HG02884 (cell line): ENCODE measurements around the gene TRAPPC2.
"Not testable (repeated sequence)": the region's sequence is repeated elsewhere in the genome, so short reads cannot be mapped to it uniquely, and the experiment has no call there.

Source experiments
- ATAC-seq: cut with Tn5 transposase; IDR thresholded peaks from one replicate; pipeline ENCODE4 v1.9.1; 2021; ENCODE audit warnings: mild to moderate bottlenecking, moderate library complexity; ENCODE audit not compliant: unreplicated experiment

The TRAPPC2 gene

GRCh38 chrX:13748486-13748885 lies 14.1 kb upstream of the TRAPPC2 start:
- no peak for ATAC-seq

DNA sequence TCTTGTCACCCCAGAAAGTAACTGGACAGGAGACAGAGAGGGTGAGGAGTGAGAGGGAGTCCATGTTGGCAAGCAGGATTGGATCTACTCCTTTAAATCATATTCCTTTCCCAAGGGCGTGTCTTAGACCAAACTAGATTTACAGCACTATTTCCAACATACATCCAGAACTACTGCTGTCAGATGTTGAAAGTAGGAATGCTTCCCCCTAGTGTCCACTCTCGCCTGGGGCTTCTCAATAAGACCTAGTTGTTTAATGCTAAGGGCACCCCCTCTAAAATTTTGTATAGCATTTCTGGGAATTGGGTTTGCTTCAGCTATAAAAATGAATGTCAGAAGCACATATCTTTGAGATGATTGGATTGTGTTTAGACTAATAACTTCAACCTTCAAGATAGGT lies 13.4 kb upstream of the TRAPPC2 start:
- ATAC-seq = no peak

DNA sequence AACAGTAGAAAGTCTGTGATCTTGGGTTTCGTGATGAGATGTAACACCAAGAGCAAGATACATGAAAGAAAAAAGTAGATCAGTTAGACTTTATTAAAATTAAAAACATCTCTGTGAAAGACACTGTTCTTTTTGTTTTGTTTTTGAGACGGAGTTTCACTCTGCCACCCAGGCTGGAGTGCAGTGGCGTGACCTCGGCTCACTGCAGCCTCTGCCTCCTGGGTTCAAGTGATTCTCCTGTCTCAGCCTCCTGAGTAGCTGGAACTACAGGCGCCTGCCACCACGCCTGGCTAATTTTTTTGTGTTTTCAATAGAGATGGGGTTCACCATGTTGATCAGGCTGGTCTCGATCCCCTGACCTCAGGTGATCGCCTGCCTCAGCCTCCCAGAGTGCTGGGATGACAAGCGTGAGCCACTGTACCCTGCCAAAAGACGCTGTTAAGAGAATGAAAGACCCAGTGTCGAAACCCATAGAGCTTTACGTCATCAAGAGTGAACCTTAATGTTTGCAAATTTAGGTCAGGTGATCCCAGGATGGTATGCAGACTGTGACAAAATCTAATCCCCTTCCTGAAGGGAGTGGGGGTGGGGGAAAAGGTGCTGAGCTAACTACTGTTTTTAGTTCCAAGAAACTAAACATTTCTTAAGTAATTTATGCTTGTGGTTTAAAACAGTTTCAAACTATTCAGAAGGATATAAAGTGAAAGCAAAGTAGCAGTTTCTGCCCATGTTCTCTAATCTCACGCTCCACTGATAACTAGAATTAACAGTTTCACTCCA lies 8.2 kb upstream of the TRAPPC2 start:
- ATAC-seq = peak; percentile 85

DNA sequence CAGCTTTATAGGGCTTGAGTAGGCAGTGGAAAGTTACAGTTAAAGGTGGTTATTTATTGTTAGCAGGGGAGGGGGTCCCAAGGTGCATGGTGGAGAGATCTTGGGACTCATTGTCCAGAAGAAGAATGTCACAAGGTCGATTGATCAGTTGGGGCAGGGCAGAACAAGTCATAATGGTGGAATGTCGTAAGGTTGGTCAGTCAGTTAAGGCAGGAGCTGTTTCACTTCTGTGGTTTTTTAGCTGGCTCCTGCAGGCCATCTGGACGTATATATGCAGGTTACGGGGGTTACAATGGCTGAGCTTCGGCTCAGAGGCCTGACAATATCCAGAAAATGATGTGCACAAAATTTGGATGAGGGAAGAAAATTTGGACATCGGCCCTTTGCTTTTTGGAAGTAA lies 7.3 kb upstream of the TRAPPC2 start:
- no peak for ATAC-seq

- no peak for ATAC-seq
These were observed 914 bp downstream of the TRAPPC2 start for GRCh38 chrX:13733506-13733905.

DNA sequence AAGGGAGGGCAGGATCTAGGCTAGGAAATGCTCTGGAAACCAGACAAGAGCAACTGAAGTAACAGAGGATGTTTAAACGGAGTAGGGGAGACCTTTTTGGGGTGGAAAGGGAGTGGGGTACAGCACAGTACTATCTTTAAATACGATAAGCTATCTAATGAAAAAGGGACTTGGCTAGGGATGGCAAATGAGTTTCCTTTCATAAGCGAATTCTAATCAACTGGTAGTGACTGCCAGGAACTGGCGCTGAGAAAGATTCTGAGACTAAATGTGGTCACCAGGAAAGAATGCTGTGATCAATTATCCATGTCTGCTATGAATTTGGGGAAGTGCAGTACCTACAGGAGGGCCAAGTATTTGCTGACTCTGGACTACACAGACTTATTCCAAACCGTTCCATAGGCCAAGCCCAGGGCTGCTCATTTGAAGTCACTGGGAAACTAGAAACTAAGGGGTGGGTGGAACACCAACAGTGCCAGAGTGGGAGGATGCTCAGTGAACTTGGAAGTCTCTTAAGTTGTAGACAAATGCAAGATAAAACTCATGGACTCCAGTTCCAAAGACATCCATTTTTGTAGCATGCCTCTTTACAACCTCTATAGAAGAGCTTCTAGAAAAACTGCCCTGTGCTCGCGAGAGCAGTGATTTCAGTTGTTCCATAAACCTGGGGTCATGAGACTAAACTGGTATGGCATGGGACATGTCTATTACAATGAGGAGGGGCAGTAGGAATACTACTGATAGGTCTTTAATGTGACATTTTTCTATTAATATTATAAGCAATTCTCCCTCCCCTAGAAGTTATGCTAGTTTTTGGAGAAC lies 2.0 kb downstream of the TRAPPC2 start:
- no peak for ATAC-seq

DNA sequence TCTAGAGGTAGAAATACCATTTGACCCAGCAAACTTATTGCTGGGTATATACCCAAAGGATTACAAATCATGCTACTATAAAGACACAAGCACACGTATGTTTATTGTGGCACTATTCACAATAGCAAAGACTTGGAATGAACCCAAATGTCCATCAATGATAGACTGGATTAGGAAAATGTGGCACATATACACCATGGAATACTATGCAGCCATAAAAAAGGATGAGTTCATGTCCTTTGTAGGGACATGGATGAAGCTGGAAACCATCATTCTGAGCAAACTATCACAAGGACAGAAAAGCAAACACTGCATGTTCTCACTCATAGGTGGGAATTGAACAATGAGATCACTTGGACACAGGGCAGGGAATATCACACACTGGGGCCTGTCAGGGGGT lies 3.9 kb downstream of the TRAPPC2 start:
- not testable (repeated sequence) for ATAC-seq

- ATAC-seq = not testable (repeated sequence)
These were observed 7.8 kb downstream of the TRAPPC2 start for GRCh38 chrX:13726583-13726982.

GRCh38 chrX:13724878-13725277 lies 9.5 kb downstream of the TRAPPC2 start:
- not testable (repeated sequence) for ATAC-seq

DNA sequence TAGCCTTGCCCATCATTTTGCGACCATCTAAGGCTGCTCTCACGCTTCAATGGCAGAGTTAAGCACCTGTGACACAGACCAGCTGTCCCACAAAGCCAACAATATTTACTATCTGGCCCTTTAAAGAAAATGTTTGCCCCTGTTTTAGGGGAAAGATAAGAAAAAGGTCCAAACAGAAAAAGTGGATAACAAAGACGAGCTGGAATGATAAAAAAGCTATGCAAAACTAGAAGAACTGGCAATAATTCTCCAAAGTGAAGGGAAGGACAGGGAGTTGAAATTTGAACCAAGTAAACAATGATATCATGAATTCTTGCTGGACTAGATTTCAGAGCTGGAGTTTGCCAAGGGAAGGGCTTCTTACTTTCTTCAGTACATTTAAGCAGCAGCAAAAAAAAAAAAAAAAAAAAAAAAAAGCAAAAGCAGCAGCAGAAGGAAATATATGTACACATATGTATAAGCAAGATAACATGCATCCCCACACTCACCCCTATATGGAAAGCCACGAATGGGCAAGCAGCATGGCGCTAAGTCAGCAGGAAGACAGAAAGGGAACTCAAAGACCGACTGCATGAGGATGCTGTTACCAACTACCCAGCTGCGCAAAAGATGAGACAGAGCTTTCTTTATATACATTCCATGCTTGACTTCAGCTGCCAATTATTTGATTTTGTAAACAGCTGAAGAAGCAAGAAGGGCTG lies 12.5 kb downstream of the TRAPPC2 start:
- no peak for ATAC-seq

- ATAC-seq = no peak
These were observed 13.0 kb downstream of the TRAPPC2 start for GRCh38 chrX:13721371-13721770.

- no peak for ATAC-seq
These were observed 15.1 kb downstream of the TRAPPC2 start for GRCh38 chrX:13719192-13719856.

DNA sequence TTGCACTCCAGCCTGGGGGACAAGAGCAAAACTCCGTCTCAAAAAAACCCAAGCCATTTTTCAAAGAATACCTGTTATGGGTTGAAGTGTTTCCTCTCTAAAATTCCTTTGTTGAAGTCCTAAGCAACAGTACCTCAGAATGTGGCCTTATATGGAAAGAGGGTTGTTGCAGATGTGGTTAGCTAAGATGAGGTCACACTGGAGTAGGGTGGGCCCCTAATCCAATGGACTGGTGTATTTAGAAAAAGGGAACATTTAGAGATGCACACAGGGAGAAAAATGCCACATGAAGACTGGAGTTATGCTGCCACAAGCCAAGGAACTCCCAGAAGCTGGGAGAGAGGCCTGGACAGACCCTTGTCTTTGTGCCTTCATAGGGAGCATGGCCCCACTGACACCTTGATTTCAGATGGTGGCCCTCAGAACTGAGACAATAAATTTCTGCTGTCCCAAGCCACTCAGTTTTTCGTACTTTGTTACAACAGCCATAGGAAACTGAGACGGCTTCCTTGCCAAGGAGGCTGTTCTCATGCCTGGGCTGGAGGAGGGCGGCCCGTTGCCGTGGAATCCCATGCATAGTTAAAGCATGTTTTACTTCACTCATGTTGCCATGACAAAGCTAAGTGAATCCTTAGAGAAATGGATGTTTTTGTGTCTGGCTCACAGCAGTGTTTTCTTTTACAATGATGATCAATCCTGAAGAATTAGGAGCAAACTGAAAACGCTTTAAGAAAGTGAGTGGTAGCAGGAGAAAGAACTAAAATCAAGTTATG lies 16.5 kb downstream of the TRAPPC2 start:
- ATAC-seq = no peak

- ATAC-seq = no peak
These were observed 17.5 kb downstream of the TRAPPC2 start for GRCh38 chrX:13716905-13717304.

DNA sequence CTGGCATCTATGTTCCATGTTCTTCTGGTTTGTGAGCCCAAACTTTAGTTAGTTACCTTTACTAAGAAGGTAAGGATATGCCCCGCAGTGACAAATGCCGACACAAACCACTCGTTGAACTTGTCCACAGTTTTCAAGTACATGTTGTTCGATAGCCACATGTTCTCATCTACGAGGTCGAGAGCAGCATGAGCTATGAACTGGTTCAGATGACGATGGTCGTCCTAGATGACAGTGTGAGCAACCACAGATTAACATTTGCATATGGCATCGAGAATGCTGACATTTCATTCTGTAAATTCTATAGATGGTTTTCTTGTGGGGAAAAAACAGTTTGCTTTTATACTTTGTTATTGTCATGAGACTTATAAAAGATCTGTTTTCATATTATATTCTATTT lies 18.0 kb downstream of the TRAPPC2 start:
- ATAC-seq = no peak

DNA sequence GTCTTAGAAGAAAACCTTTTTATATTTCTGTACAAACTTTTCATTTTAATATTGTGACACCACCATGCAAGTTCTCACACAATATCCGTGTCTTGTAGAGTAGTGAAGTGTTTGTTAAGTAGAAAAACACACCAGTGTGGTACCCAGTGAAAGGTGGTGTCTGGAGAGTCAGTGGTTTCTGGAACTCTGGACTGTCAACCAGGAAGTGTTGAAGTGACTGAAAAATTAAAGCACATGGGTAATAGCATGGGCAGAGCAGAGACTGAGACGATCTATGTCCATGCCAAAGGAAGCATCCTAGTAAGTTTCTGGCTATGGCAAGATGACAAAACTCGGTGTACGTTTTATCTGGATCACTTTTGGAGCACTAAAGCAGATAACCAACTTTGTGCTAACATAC lies 23.3 kb downstream of the TRAPPC2 start:
- no peak for ATAC-seq

- no peak for ATAC-seq
These were observed 30.8 kb downstream of the TRAPPC2 start for GRCh38 chrX:13703589-13703988.

- no peak for ATAC-seq
These were observed 31.3 kb downstream of the TRAPPC2 start for GRCh38 chrX:13703135-13703534.

DNA sequence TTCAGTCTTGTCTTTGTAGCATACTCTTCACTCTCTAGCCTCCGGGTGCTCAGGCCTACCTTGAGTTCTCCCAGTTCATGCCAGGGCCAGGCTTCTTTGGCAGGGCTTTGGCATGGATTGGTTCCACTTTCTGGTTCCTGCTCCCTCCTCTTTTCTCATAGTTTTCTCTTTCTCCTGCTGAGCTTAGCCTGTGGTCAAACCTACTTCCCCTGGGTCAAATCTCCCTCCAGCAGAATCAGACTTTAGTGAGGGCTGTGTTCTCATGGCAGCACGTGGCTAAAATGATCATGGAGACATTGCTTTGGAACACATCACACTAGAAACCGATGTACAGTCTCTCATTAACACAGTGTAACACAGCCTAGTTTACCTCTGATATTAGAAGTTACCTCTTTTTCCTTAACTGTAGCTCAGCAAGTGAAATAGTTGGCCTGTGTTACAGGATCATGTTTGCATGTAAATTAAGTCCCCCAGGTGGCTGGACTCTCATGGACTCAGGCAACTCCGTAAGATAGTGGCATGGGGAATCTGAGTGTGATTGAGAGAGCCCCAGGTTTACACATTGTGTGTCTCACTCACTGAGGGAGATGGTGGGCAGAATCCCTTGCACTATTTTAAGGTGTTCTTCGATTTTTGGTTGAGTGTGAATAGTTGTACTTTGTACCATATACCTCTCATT lies 32.2 kb downstream of the TRAPPC2 start:
- ATAC-seq = no peak

DNA sequence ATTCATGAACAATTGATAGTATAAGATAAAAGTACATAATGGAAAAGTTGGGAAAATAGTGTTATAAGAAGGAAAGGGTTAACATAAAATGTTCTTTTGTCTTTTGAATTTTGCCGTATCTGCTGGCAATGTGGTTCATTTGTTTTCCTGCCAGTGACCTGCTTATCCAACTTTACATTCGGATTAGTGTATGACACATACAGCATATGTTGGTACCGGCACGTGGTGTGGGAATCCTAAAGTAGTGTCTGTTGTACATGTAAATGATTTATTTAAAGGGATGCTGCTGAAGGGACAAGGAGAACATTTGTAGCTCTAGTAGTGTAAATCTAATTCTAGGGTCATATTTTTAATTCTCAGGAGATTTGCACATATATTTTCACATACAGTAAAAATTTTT lies 34.0 kb downstream of the TRAPPC2 start:
- no peak for ATAC-seq
